Smooth muscle cell (in vitro differentiated cells): ENCODE measurements around the gene FOSL2. TPM values are rescaled to one million over a fixed set of nuclear protein-coding genes. Genes with fewer than 3 reads are reported as not detected.

Source experiments
- DNase-seq: peaks from one replicate; lab custom pipeline; 2025; ENCODE audit not compliant: unreplicated experiment; lab: John Stamatoyannopoulos, UW
- H2AFZ ChIP-seq: fragments of 200-600 bp; sonication (generic); 2 replicates; pipeline ENCODE4 v1.6.0; 2016; ENCODE audit warnings: antibody characterized with exemption, low read depth, mild to moderate bottlenecking
- H3F3A ChIP-seq: fragments of 200-600 bp; sonication (generic); 2 replicates; pipeline ENCODE4 v1.6.0; 2017; ENCODE audit warnings: antibody characterized with exemption, low read depth
- H3K27ac ChIP-seq: fragments of 200-600 bp; sonication (generic); 2 replicates; pipeline ENCODE4 v1.5.1; 2016; ENCODE audit warnings: low read depth, mild to moderate bottlenecking
- H3K27me3 ChIP-seq: fragments of 200-600 bp; sonication (generic); 2 replicates; pipeline ENCODE4 v1.6.1; 2016; ENCODE audit warnings: low read depth, mild to moderate bottlenecking
- H3K36me3 ChIP-seq: fragments of 200-600 bp; sonication (generic); 2 replicates; pipeline ENCODE4 v1.5.1; 2016; ENCODE audit warnings: low read depth
- H3K4me1 ChIP-seq: fragments of 200-600 bp; sonication (generic); 2 replicates; pipeline ENCODE4 v1.5.1; 2016; ENCODE audit warnings: low read depth
- H3K4me2 ChIP-seq: fragments of 200-600 bp; sonication (generic); 2 replicates; pipeline ENCODE4 v1.6.0; 2016; ENCODE audit warnings: mild to moderate bottlenecking
- H3K4me3 ChIP-seq: fragments of 200-600 bp; sonication (generic); 2 replicates; pipeline ENCODE4 v1.5.1; 2016; ENCODE audit warnings: mild to moderate bottlenecking
- H3K79me2 ChIP-seq: fragments of 200-600 bp; sonication (generic); 2 replicates; pipeline ENCODE4 v1.6.0; 2016; ENCODE audit warnings: low read depth, mild to moderate bottlenecking
- H3K9ac ChIP-seq: fragments of 200-600 bp; sonication (generic); 2 replicates; pipeline ENCODE4 v1.6.0; 2016; ENCODE audit warnings: low read depth
- H3K9me3 ChIP-seq: fragments of 200-600 bp; sonication (generic); replicated peaks from 2 replicates; pipeline ENCODE4 v1.5.1; 2016; ENCODE audit warnings: low read depth
- H4K20me1 ChIP-seq: fragments of 200-600 bp; sonication (generic); 2 replicates; pipeline ENCODE4 v1.6.0; 2016; ENCODE audit warnings: low read depth
- WGBS: methylation state at CpG from one replicate; pipeline ENCODE4 v1.1.7; 2016; ENCODE audit warnings: low lambda C conversion rate; 5-methylcytosine and 5-hydroxymethylcytosine counted together
- polyA plus RNA-seq: library from polyadenylated mRNA; unstranded; fragments of >200 nt; fragmentation: Nextera tagmentation; extraction: Ambion mirVana; gene quantifications from 2 replicates; pipeline ENCODE4 v1.2.1, GENCODE V29; 2016
- total RNA-seq: library from RNA; depleted of rRNA; stranded (reverse); fragments of >200 nt; gene quantifications from 2 replicates; pipeline ENCODE4 v1.2.3, GENCODE V29; 2014
- TF ChIP-seq, protein P1 (sequence below): fragments of 200-600 bp; sonication (generic); IDR thresholded peaks from 2 replicates; pipeline ENCODE4 v1.5.1; 2017; ENCODE audit warnings: borderline replicate concordance, mild to moderate bottlenecking, antibody characterized with exemption; ENCODE audit not compliant: insufficient read depth, poor library complexity, severe bottlenecking

Gene FOSL2
- total RNA-seq = 106 and 120 TPM in 2 replicates
- 70.8 and 72.6 TPM in 2 replicates for polyA plus RNA-seq

DNA sequence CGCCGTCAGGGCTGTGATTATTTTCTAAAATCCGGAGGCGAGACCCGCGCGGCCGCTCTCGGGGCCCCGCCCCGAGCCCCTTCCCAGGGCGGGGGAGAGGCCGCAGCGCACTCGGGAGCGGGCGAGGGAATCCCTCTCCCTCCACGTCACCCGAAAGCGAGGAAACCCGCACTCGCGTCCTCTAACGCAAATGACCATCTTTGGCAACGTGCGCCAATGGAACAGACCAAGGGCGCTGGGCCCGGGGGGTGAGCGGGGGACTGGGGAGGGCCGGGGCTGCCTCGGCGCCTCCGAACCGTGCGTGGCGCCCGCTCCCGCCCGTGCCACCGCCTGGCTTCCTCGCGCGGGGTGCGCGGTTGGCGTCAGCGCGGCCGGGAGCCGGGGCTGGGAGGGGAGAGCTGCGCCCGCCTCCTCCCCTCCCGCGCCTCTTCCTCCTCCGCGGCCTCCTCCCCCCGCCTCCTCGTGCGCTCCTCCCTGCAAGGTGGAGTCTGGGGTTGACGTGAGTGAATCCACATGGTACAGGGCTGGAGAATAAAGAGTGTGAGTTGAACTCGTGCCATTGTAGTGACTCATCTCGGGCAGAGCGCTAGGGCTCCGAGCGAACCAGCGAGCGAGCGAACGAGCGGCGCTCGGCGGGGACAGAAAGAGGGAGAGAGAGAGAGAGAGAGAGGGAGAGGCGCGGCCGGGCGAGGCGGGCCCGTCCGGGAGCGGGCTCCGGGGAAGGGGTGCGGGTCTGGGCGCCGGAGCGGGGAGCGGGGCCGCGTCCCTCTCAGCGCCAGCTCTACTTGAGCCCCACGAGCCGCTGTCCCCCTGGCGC is at the start of gene FOSL2:
FOSL2 (plus strand) TSS at position 562 of the 817 bp plus-strand sequence. CDS start 863 bp downstream, outside the sequence.
- Histone ChIP-seq H3K4me2 (peak within 1 kb of the TSS; percentile 90), H3K4me3 (peak within 1 kb of the TSS; percentile 99), H3F3A (peaks cover 27% of the 10 kb centered on the region), H3K27me3 (no peaks in the 10 kb centered on the region), H4K20me1 (peaks cover 41% of the 10 kb centered on the region), H3K9me3 (no peaks in the 10 kb centered on the region), H3K27ac (peak within 1 kb of the TSS; percentile 99), H3K36me3 (no peaks in the 10 kb centered on the region), H2AFZ (no peak within 1 kb of the TSS), H3K79me2 (peaks cover 48% of the 10 kb centered on the region), H3K4me1 (peaks cover 29% of the 10 kb centered on the region), H3K9ac (peak within 1 kb of the TSS; percentile 99)
- WGBS = 1% methylated on average over 49 of the region's 93 CpGs
- DNase-seq = peak; percentile 98
- TF ChIP-seq, protein P1, sequence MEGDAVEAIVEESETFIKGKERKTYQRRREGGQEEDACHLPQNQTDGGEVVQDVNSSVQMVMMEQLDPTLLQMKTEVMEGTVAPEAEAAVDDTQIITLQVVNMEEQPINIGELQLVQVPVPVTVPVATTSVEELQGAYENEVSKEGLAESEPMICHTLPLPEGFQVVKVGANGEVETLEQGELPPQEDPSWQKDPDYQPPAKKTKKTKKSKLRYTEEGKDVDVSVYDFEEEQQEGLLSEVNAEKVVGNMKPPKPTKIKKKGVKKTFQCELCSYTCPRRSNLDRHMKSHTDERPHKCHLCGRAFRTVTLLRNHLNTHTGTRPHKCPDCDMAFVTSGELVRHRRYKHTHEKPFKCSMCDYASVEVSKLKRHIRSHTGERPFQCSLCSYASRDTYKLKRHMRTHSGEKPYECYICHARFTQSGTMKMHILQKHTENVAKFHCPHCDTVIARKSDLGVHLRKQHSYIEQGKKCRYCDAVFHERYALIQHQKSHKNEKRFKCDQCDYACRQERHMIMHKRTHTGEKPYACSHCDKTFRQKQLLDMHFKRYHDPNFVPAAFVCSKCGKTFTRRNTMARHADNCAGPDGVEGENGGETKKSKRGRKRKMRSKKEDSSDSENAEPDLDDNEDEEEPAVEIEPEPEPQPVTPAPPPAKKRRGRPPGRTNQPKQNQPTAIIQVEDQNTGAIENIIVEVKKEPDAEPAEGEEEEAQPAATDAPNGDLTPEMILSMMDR = no peak

DNA sequence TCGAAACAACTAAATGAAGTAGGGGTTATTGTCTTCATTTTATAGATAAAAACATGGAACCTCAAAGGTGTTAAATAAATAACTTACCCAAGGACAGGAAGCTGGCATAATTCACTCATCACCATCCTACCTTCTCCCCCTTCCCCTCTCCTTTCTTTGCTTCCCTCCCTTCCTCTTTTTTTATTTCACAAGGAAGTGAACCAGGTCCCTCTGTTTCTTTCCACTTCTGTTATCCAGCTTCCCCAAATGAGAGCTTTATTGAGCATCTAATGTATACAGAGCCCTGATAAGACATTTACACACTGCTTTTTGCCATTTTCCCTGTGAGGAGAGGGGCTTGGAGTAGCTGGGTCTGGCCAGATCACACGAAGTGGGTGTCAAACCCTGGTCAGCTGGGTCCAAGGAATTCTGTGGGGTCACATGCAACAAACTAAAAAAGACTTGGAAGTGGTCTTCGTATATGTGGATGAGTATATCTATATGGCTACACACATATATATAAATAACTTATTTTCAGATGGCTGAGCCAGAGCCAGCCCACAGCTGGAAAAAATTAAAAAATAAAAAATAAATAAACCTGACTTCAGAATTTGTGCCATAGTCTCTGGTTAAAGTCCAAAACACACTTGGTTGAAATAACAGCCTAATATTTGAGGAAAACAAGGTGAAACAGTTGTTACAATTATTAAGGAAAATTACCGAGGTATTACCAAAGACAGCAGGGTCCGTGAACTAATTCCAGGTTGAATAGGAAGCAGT is 49.3 kb upstream of the FOSL2 start:
- no peaks in the 10 kb centered on the region for H3K79me2 ChIP-seq
- no peaks in the 10 kb centered on the region for H4K20me1 ChIP-seq
- no peaks in the 10 kb centered on the region for H3K9me3 ChIP-seq
- peak overlapping the region; percentile 88 for H3K27ac ChIP-seq
- WGBS = 74% methylated on average over 5 of the region's 5 CpGs
- H3K36me3 ChIP-seq = no peaks in the 10 kb centered on the region
- no peak for DNase-seq
- H3K9ac ChIP-seq = no peak overlapping the region
- no peak overlapping the region for H3K4me3 ChIP-seq
- H3K27me3 ChIP-seq = no peaks in the 10 kb centered on the region
- peaks cover 34% of the 10 kb centered on the region for H3K4me1 ChIP-seq
- peaks cover 20% of the 10 kb centered on the region for H3F3A ChIP-seq
- H2AFZ ChIP-seq = no peak overlapping the region
- TF ChIP-seq, protein P1 = no peak
- H3K4me2 ChIP-seq = peak overlapping the region; percentile 34

DNA sequence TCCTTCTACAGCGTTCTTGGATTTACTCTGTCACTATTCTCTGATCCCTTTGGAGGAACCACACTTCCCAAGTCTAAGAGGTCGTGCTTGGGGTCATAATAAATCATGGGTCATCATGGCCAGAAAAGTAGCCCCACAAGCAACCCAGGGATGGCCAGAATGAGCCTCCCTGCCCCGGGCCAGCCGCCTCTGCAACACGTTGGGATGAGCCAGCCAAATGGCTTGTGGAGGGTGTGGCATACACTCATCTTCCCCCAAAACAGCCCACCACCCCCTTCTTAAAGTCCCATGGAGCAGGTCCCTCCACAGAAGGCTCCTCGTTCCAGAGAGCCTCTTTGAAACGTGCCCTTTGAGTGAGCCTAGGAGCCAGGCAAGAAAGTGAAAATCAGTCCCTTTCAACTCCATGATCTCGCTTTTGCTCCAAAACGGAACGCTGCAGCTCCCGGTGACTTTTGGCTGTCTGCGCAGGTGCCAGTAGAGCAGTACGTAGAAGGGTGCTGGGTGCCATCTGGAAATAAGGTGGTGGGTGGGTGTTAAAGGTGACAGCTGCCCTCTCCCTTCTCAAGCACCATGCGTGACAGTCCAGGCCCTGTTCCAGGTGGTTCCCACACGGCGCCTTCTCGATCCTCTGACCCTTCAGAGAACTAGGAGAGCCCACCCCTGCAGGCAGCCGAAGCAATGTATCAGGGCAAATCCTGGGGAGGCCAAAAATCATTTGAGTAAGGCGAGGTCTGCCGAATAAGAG is 48.5 kb upstream of the FOSL2 start:
- no peak overlapping the region for H3K9ac ChIP-seq
- H3F3A ChIP-seq = peaks cover 14% of the 10 kb centered on the region
- no peak overlapping the region for H2AFZ ChIP-seq
- TF ChIP-seq, protein P1 = no peak
- peak overlapping the region; percentile 88 for H3K27ac ChIP-seq
- 86% methylated on average over 20 of the region's 20 CpGs for WGBS
- H3K4me1 ChIP-seq = peaks cover 26% of the 10 kb centered on the region
- no peak overlapping the region for H3K4me2 ChIP-seq
- no peaks in the 10 kb centered on the region for H3K36me3 ChIP-seq
- H3K9me3 ChIP-seq = no peaks in the 10 kb centered on the region
- DNase-seq = no peak
- no peaks in the 10 kb centered on the region for H3K27me3 ChIP-seq
- no peak overlapping the region for H3K4me3 ChIP-seq
- H3K79me2 ChIP-seq = no peaks in the 10 kb centered on the region
- H4K20me1 ChIP-seq = no peaks in the 10 kb centered on the region
